ENCODE measurements around the gene SV2B. TPM values are rescaled to one million over a fixed set of nuclear protein-coding genes. Genes with fewer than 3 reads are reported as not detected.
A peak's percentile ranks its signal among the peaks of the same experiment; 100 is the strongest.

Gene SV2B
- total and polyA plus RNA-seq, 2 experiments from 2014 or later = 0.06 to 0.76 TPM

DNA sequence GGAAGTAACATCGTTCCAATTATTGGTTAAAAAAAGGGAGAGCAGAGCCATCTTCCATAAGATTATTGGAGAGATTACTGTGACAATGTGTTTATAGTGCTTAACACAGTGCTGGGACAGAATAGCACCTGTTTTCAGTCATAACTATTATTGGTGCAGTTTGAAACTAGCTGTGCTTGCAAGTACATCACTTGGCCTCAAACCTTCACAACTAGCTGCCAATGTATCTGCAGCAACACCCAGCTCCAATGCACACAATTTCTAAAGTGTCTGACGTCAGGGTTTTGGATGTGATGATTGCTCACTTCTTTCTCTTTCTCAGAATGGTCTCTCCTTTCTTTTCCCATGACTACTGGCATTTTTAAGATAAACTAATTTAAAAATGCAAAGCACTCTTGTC, 246.2 kb downstream of the SV2B start:
- no peaks in the 10 kb centered on the region for H3K4me1 ChIP-seq (ENCODE audit: insufficient read depth)
- 0 out of 2 replicates have a peak overlapping the region, but pooled peaks have one; percentile 52 for H2AFZ ChIP-seq
- H3K9me3 Mint-ChIP-seq = no peaks in the 10 kb centered on the region
- no peaks in the 10 kb centered on the region for H3K79me2 ChIP-seq (replicated peaks; ENCODE audit: insufficient read depth)
- ATAC-seq (no peak), DNase-seq (ENCODE audit: low spot score) (no peak)
- no peaks in the 10 kb centered on the region for H3K9me2 ChIP-seq (ENCODE audit: insufficient read depth)
- H3K4me3 Mint-ChIP-seq = no peak overlapping the region
- H3K27ac ChIP-seq (ENCODE audit: low read depth) = no peak overlapping the region
- no peaks in the 10 kb centered on the region; the same call in 1 of the 2 replicates for H4K20me1 ChIP-seq (replicated peaks; ENCODE audit: insufficient read depth)
- no peak overlapping the region for H3K27ac Mint-ChIP-seq
- H3K36me3 ChIP-seq (ENCODE audit: insufficient read depth) = no peaks in the 10 kb centered on the region
- no peak overlapping the region for H3K4me2 ChIP-seq
- H3K4me1 Mint-ChIP-seq = no peaks in the 10 kb centered on the region
- TF ChIP-seq, protein P1, sequence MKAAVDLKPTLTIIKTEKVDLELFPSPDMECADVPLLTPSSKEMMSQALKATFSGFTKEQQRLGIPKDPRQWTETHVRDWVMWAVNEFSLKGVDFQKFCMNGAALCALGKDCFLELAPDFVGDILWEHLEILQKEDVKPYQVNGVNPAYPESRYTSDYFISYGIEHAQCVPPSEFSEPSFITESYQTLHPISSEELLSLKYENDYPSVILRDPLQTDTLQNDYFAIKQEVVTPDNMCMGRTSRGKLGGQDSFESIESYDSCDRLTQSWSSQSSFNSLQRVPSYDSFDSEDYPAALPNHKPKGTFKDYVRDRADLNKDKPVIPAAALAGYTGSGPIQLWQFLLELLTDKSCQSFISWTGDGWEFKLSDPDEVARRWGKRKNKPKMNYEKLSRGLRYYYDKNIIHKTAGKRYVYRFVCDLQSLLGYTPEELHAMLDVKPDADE (IDR thresholded peaks at IDR 0.05) = no peak
- TF ChIP-seq NANOG (IDR thresholded peaks at IDR 0.05; ENCODE audit: borderline replicate concordance) (no peak), ZNF114 (CRISPR knock-in tag; IDR thresholded peaks at IDR 0.05) (no peak), STAT1 (IDR thresholded peaks at IDR 0.05; ENCODE audit: unreplicated experiment) (no peak), ZNF331 (CRISPR knock-in tag; IDR thresholded peaks at IDR 0.05; ENCODE audit: low read depth) (no peak), EZH2phosphoT487 (IDR thresholded peaks at IDR 0.05; ENCODE audit: unreplicated experiment) (no peak), CREB1 (CRISPR knock-in tag; IDR thresholded peaks at IDR 0.05; ENCODE audit: low read depth) (no peak), EZH2 (IDR thresholded peaks at IDR 0.05; ENCODE audit: low read depth, unreplicated experiment) (no peak), JUNB (IDR thresholded peaks at IDR 0.05; ENCODE audit: unreplicated experiment) (no peak), POLR2AphosphoS5 (IDR thresholded peaks at IDR 0.05; ENCODE audit: low read depth) (no peak)
- TF ChIP-seq, protein P2, sequence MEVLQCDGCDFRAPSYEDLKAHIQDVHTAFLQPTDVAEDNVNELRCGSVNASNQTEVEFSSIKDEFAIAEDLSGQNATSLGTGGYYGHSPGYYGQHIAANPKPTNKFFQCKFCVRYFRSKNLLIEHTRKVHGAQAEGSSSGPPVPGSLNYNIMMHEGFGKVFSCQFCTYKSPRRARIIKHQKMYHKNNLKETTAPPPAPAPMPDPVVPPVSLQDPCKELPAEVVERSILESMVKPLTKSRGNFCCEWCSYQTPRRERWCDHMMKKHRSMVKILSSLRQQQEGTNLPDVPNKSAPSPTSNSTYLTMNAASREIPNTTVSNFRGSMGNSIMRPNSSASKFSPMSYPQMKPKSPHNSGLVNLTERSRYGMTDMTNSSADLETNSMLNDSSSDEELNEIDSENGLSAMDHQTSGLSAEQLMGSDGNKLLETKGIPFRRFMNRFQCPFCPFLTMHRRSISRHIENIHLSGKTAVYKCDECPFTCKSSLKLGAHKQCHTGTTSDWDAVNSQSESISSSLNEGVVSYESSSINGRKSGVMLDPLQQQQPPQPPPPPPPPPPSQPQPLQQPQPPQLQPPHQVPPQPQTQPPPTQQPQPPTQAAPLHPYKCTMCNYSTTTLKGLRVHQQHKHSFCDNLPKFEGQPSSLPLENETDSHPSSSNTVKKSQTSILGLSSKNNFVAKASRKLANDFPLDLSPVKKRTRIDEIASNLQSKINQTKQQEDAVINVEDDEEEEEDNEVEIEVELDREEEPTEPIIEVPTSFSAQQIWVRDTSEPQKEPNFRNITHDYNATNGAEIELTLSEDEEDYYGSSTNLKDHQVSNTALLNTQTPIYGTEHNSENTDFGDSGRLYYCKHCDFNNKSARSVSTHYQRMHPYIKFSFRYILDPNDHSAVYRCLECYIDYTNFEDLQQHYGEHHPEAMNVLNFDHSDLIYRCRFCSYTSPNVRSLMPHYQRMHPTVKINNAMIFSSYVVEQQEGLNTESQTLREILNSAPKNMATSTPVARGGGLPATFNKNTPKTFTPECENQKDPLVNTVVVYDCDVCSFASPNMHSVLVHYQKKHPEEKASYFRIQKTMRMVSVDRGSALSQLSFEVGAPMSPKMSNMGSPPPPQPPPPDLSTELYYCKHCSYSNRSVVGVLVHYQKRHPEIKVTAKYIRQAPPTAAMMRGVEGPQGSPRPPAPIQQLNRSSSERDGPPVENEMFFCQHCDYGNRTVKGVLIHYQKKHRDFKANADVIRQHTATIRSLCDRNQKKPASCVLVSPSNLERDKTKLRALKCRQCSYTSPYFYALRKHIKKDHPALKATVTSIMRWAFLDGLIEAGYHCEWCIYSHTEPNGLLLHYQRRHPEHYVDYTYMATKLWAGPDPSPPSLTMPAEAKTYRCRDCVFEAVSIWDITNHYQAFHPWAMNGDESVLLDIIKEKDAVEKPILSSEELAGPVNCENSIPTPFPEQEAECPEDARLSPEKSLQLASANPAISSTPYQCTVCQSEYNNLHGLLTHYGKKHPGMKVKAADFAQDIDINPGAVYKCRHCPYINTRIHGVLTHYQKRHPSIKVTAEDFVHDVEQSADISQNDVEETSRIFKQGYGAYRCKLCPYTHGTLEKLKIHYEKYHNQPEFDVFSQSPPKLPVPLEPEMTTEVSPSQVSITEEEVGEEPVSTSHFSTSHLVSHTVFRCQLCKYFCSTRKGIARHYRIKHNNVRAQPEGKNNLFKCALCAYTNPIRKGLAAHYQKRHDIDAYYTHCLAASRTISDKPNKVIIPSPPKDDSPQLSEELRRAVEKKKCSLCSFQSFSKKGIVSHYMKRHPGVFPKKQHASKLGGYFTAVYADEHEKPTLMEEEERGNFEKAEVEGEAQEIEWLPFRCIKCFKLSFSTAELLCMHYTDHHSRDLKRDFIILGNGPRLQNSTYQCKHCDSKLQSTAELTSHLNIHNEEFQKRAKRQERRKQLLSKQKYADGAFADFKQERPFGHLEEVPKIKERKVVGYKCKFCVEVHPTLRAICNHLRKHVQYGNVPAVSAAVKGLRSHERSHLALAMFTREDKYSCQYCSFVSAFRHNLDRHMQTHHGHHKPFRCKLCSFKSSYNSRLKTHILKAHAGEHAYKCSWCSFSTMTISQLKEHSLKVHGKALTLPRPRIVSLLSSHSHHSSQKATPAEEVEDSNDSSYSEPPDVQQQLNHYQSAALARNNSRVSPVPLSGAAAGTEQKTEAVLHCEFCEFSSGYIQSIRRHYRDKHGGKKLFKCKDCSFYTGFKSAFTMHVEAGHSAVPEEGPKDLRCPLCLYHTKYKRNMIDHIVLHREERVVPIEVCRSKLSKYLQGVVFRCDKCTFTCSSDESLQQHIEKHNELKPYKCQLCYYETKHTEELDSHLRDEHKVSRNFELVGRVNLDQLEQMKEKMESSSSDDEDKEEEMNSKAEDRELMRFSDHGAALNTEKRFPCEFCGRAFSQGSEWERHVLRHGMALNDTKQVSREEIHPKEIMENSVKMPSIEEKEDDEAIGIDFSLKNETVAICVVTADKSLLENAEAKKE (CRISPR knock-in tag; IDR thresholded peaks at IDR 0.05) = no peak
- TF ChIP-seq, protein P3, sequence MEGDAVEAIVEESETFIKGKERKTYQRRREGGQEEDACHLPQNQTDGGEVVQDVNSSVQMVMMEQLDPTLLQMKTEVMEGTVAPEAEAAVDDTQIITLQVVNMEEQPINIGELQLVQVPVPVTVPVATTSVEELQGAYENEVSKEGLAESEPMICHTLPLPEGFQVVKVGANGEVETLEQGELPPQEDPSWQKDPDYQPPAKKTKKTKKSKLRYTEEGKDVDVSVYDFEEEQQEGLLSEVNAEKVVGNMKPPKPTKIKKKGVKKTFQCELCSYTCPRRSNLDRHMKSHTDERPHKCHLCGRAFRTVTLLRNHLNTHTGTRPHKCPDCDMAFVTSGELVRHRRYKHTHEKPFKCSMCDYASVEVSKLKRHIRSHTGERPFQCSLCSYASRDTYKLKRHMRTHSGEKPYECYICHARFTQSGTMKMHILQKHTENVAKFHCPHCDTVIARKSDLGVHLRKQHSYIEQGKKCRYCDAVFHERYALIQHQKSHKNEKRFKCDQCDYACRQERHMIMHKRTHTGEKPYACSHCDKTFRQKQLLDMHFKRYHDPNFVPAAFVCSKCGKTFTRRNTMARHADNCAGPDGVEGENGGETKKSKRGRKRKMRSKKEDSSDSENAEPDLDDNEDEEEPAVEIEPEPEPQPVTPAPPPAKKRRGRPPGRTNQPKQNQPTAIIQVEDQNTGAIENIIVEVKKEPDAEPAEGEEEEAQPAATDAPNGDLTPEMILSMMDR (conservative IDR thresholded peaks at IDR 0.05; ENCODE audit: low read depth in 2 of 2) = no peak
- TF ChIP-seq, protein P4, sequence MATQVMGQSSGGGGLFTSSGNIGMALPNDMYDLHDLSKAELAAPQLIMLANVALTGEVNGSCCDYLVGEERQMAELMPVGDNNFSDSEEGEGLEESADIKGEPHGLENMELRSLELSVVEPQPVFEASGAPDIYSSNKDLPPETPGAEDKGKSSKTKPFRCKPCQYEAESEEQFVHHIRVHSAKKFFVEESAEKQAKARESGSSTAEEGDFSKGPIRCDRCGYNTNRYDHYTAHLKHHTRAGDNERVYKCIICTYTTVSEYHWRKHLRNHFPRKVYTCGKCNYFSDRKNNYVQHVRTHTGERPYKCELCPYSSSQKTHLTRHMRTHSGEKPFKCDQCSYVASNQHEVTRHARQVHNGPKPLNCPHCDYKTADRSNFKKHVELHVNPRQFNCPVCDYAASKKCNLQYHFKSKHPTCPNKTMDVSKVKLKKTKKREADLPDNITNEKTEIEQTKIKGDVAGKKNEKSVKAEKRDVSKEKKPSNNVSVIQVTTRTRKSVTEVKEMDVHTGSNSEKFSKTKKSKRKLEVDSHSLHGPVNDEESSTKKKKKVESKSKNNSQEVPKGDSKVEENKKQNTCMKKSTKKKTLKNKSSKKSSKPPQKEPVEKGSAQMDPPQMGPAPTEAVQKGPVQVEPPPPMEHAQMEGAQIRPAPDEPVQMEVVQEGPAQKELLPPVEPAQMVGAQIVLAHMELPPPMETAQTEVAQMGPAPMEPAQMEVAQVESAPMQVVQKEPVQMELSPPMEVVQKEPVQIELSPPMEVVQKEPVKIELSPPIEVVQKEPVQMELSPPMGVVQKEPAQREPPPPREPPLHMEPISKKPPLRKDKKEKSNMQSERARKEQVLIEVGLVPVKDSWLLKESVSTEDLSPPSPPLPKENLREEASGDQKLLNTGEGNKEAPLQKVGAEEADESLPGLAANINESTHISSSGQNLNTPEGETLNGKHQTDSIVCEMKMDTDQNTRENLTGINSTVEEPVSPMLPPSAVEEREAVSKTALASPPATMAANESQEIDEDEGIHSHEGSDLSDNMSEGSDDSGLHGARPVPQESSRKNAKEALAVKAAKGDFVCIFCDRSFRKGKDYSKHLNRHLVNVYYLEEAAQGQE (IDR thresholded peaks at IDR 0.05; ENCODE audit: unreplicated experiment) = no peak
- no peaks in the 10 kb centered on the region for H3K27me3 Mint-ChIP-seq (ENCODE audit: insufficient read depth, low read depth, poor library complexity)
- no peaks in the 10 kb centered on the region for H3F3A ChIP-seq (replicated peaks; ENCODE audit: low read depth)
- H3K27me3 ChIP-seq (ENCODE audit: insufficient read depth) = no peaks in the 10 kb centered on the region
- H3K4me3 ChIP-seq = no peak overlapping the region
- H3K36me3 Mint-ChIP-seq (ENCODE audit: low read depth) = no peaks in the 10 kb centered on the region
